K562 (cell line): ENCODE data around the gene DIPK1B. TPM values are rescaled to one million over a fixed set of nuclear protein-coding genes. Genes with fewer than 3 reads are reported as not detected.

Experiments used
- ATAC-seq: fragments of 200-7000 bp; cut with Tn5 transposase; 3 replicates; pipeline ENCODE4 v1.9.1; 2020; ENCODE audit warnings: moderate library complexity
- Bru-seq: library from RNA; stranded (reverse); fragments of 400-500 nt; gene quantifications from one replicate; lab custom pipeline; 2021; lab: Mats Ljungman, UMichigan
- BruChase-seq, 2 experiments: library from RNA; stranded (reverse); fragments of 400-500 nt; gene quantifications; one replicate each; lab custom pipeline; 2021; lab: Mats Ljungman, UMichigan
- BruUV-seq: library from RNA; stranded (reverse); fragments of 400-500 nt; replicated peaks from 2 replicates; lab custom pipeline; 2021; lab: Mats Ljungman, UMichigan
- CTCF ChIA-PET: fragments of 300-600 bp; formaldehyde crosslinking; extraction: SDS; loops from one replicate; lab custom pipeline; 2021; ENCODE audit warnings: low intra/inter-chr PET ratio; lab: Yijun Ruan, JAX
- POLR2A ChIA-PET: fragments of 300-600, 350-650 bp; sonication (Branson Sonifier 250); formaldehyde crosslinking; extraction: SDS; loops from one replicate; lab custom pipeline; 2021; ENCODE audit warnings: antibody characterized with exemption, inconsistent platforms; lab: Yijun Ruan, JAX
- DNase-seq, 4 experiments: peaks; one replicate each; pipeline versions ENCODE4 v3.0.0 to v3.0.0-alpha.2; 2011 to 2018; ENCODE audit warnings: low spot score in 3 of 4, mixed read lengths in 3 of 4; ENCODE audit errors: extremely low read depth in 1 of 4
- FAIRE-seq: peaks from 2 replicates; lab custom pipeline; 2011; peaks lifted over from hg19 to GRCh38; lab: Jason Lieb, UNC
- H2AFZ ChIP-seq: 2 replicates; pipeline ENCODE4 v1.6.0; 2011; ENCODE audit warnings: low read depth, low read length, control low read depth, inconsistent platforms
- H3K27ac ChIP-seq: fragments of 200-600 bp; 3 replicates; pipeline ENCODE4 v1.8.0; 2011; ENCODE audit warnings: low read depth, mild to moderate bottlenecking, control low read depth, inconsistent platforms, low read length, moderate library complexity, mixed read lengths; ENCODE audit errors: extremely low read depth
- H3K27me3 ChIP-seq, 2 experiments: fragments of 300-600 bp in 1 of 2; 2 replicates in 1 of 2; 3 replicates in 1 of 2; pipeline versions ENCODE4 v1.6.0 to v1.8.0; 2011; ENCODE audit warnings: inconsistent platforms in 2 of 2, low read length in 2 of 2, mild to moderate bottlenecking in 1 of 2, mixed read lengths in 1 of 2, moderate library complexity in 1 of 2; ENCODE audit not compliant: control insufficient read depth in 2 of 2, insufficient read depth in 2 of 2
- H3K36me3 ChIP-seq: fragments of 300-600 bp; 3 replicates; pipeline ENCODE4 v1.8.0; 2011; ENCODE audit warnings: mild to moderate bottlenecking, low read length, inconsistent platforms; ENCODE audit not compliant: control insufficient read depth, insufficient read depth
- H3K4me1 ChIP-seq, 2 experiments: fragments of 200-600 bp in 1 of 2; replicated peaks in 1 of 2; 2 replicates in 1 of 2; 3 replicates in 1 of 2; pipeline versions ENCODE4 v1.5.1 to v1.8.0; 2011; ENCODE audit warnings: inconsistent platforms in 2 of 2, low read length in 2 of 2, mild to moderate bottlenecking in 1 of 2, mixed read lengths in 1 of 2, moderate library complexity in 1 of 2; ENCODE audit not compliant: control insufficient read depth in 2 of 2, insufficient read depth in 2 of 2
- H3K4me2 ChIP-seq: 2 replicates; pipeline ENCODE4 v1.6.1; 2011; ENCODE audit warnings: low read length, control low read depth, inconsistent platforms, mixed read lengths; ENCODE audit not compliant: insufficient read depth
- H3K4me3 ChIP-seq: fragments of 200-600 bp; sonication (generic), shearing (Covaris generic); 2 replicates; pipeline ENCODE4 v1.5.1; 2016; ENCODE audit warnings: control low read depth, inconsistent platforms
- H3K79me2 ChIP-seq: fragments of 200-600 bp; 3 replicates; pipeline ENCODE4 v1.8.0; 2011; ENCODE audit warnings: low read length, inconsistent platforms; ENCODE audit not compliant: control insufficient read depth, insufficient read depth
- H3K9ac ChIP-seq, 2 experiments: 2 replicates each; pipeline versions ENCODE4 v1.6.0 to v1.6.1; 2011; ENCODE audit warnings: low read depth in 2 of 2, low read length in 2 of 2, control low read depth in 1 of 2, inconsistent platforms in 1 of 2, mild to moderate bottlenecking in 1 of 2, mixed read lengths in 1 of 2; ENCODE audit not compliant: insufficient read depth in 1 of 2
- H3K9me1 ChIP-seq: one replicate; pipeline ENCODE4 v1.6.0; 2011; ENCODE audit warnings: inconsistent platforms, mild to moderate bottlenecking, low read length, moderate library complexity; ENCODE audit not compliant: control insufficient read depth, insufficient read depth
- H3K9me3 ChIP-seq: replicated peaks from 2 replicates; pipeline ENCODE4 v1.5.1; 2011; ENCODE audit warnings: low read depth, low read length, inconsistent platforms; ENCODE audit not compliant: control insufficient read depth, insufficient read depth
- H4K20me1 ChIP-seq: replicated peaks from 2 replicates; pipeline ENCODE4 v1.6.1; 2011; ENCODE audit warnings: low read length, inconsistent platforms, mixed read lengths; ENCODE audit not compliant: control insufficient read depth, insufficient read depth
- BACH1 ChIP-seq: fragments of 200-800 bp; sonication (Bioruptor generic); IDR thresholded peaks from 2 replicates; pipeline ENCODE4 v1.6.1; 2016; ENCODE audit warnings: missing genetic modification characterization, missing compliant biosample characterization
- DIDO1 ChIP-seq: fragments of 450-650 bp; IDR thresholded peaks from 2 replicates; pipeline ENCODE4 v1.6.1; 2016; ENCODE audit warnings: low read depth, missing biosample characterization, missing genetic modification characterization
- HMGN3 ChIP-seq: IDR thresholded peaks from 2 replicates; pipeline ENCODE4 v1.6.1; 2011; ENCODE audit warnings: borderline replicate concordance, low read depth, mild to moderate bottlenecking, mixed read lengths, low read length; ENCODE audit not compliant: insufficient read length; ENCODE audit errors: extremely low read depth
- HNRNPL ChIP-seq: fragments of 200-400 bp; formaldehyde crosslinking; IDR thresholded peaks from 2 replicates; pipeline ENCODE4 v1.6.1; 2017; ENCODE audit warnings: low read depth, mild to moderate bottlenecking, low read length
- KAT7 ChIP-seq: sonication (generic); formaldehyde crosslinking; IDR thresholded peaks from 2 replicates; pipeline ENCODE4 v1.8.0; 2022; ENCODE audit warnings: missing genetic modification reagents, mild to moderate bottlenecking, borderline replicate concordance
- MAZ ChIP-seq, 2 experiments: fragments of 450-650 bp in 1 of 2; sonication (generic) in 1 of 2; formaldehyde crosslinking; IDR thresholded peaks in 1 of 2; conservative IDR thresholded peaks in 1 of 2; 2 replicates each; pipeline versions ENCODE4 v1.4.0 to v1.5.0; 2020; ENCODE audit warnings: mild to moderate bottlenecking in 1 of 2, missing genetic modification reagents in 1 of 2
- MCM7 ChIP-seq, 2 experiments: fragments of 450-650 bp; IDR thresholded peaks; 2 replicates each; pipeline ENCODE4 v1.6.1; 2016 to 2018
- NCOA2 ChIP-seq, 2 experiments: fragments of 450-650 bp; IDR thresholded peaks; 2 replicates each; pipeline ENCODE4 v1.6.1; 2018; ENCODE audit warnings: mild to moderate bottlenecking in 2 of 2, moderate library complexity in 1 of 2; ENCODE audit not compliant: partially characterized antibody in 2 of 2
- PHB2 ChIP-seq: fragments of 450-650 bp; IDR thresholded peaks from 2 replicates; pipeline ENCODE4 v1.6.1; 2017; ENCODE audit warnings: low read depth
- PRMT5 ChIP-seq: sonication (generic); formaldehyde crosslinking; IDR thresholded peaks from 2 replicates; pipeline ENCODE4 v1.5.0; 2020; ENCODE audit warnings: missing genetic modification reagents
- RBM39 ChIP-seq: fragments of 200-400 bp; formaldehyde crosslinking; optimal IDR thresholded peaks from 2 replicates; pipeline ENCODE3; 2018; ENCODE audit warnings: low read depth, low read length
- RHOXF2B ChIP-seq: fragments of 250-450 bp; sonication (Bioruptor Pico); conservative IDR thresholded peaks from 2 replicates; pipeline ENCODE4 v1.5.1; 2021
- SNIP1 ChIP-seq: fragments of 450-650 bp; IDR thresholded peaks from 2 replicates; pipeline ENCODE4 v1.7.1; 2017; ENCODE audit warnings: low read depth, mild to moderate bottlenecking
- TAF1 ChIP-seq: IDR thresholded peaks from 2 replicates; pipeline ENCODE4 v1.6.1; 2011; ENCODE audit warnings: mild to moderate bottlenecking, low read length, moderate library complexity; ENCODE audit not compliant: insufficient read depth, control insufficient read depth, severe bottlenecking; ENCODE audit errors: extremely low read depth
- TGIF2 ChIP-seq: sonication (generic); formaldehyde crosslinking; IDR thresholded peaks from 2 replicates; pipeline ENCODE4 v1.8.1; 2022; ENCODE audit warnings: mild to moderate bottlenecking, missing genetic modification reagents, moderate library complexity
- ZNF134 ChIP-seq: fragments of 250-450 bp; sonication (Bioruptor Pico); conservative IDR thresholded peaks from 2 replicates; pipeline ENCODE4 v1.4.0; 2020
- ZNF57 ChIP-seq: fragments of 450-650 bp; formaldehyde crosslinking; IDR thresholded peaks from 2 replicates; pipeline ENCODE4 v1.4.0; 2020; ENCODE audit warnings: mild to moderate bottlenecking, moderate library complexity
- WGBS: fragments of 100-300 bp; shearing (Covaris generic); methylation state at CpG from one replicate; pipeline ENCODE4 v1.1.6; 2016; ENCODE audit warnings: low coverage, mixed read lengths; ENCODE audit not compliant: insufficient coverage; ENCODE audit errors: missing lambda C conversion rate; 5-methylcytosine and 5-hydroxymethylcytosine counted together
- in situ Hi-C: fragments of 300-500 bp; cut with MboI; formaldehyde crosslinking; loops from 4 replicates; pipeline ENCODE4 v1.15.0; 2018; ENCODE audit warnings: inconsistent platforms, mixed read lengths
- intact Hi-C: fragments of 100-400 bp; cut with micrococcal nuclease; formaldehyde crosslinking; loops from 2 replicates; pipeline ENCODE4 v1.14.2; 2022
- long read RNA-seq, 3 experiments: library from polyadenylated mRNA in 2 of 3; library from RNA in 1 of 3; unstranded in 2 of 3; stranded (forward) in 1 of 3; transcript quantifications; one replicate each; pipeline ENCODE4 v2.0.0, GENCODE V29; 2019 to 2022
- polyA minus RNA-seq, 3 experiments: library from RNA; depleted of rRNA, polyadenylated mRNA; stranded (reverse); fragments of >200 nt; gene quantifications; 2 replicates each; pipeline ENCODE4 v1.2.3, GENCODE V29; 2011
- polyA plus RNA-seq, 8 experiments: library from polyadenylated mRNA; depleted of rRNA in 4 of 8; stranded (reverse) in 5 of 8; unstranded in 3 of 8; fragments of >200 nt; fragmentation: Nextera tagmentation in 2 of 8; fragmentation: Illumina TruSeq in 1 of 8; extraction: Ambion mirVana in 2 of 8; extraction: Trizol in 1 of 8; gene quantifications; 2 replicates each; pipeline versions ENCODE4 v1.2.1 to v1.2.3, GENCODE V29; 2011 to 2014; ENCODE audit warnings: inconsistent platforms in 1 of 8, missing spikeins in 1 of 8
- total RNA-seq, 7 experiments: library from RNA; depleted of rRNA in 6 of 7; stranded (reverse); fragments of >200 nt in 6 of 7; fragmentation: Illumina TruSeq in 2 of 7; extraction: Trizol in 2 of 7; gene quantifications; 2 replicates each; pipeline versions ENCODE4 v1.2.1 to v1.2.3, GENCODE V29; 2011 to 2021; ENCODE audit warnings: low replicate concordance in 1 of 7

Gene DIPK1B
- total RNA-seq (2011; cell fraction: chromatin; rRNA removed; ENCODE audit: low replicate concordance) = 11.8 and 45.1 TPM in 2 replicates
- 39.9 and 47.9 TPM in 2 replicates for total RNA-seq (2011; cell fraction: nucleolus; rRNA removed)
- 25.8 and 26.4 TPM in 2 replicates for total RNA-seq (2011; cell fraction: nucleoplasm; rRNA removed)
- 22.3 and 25.2 TPM in 2 replicates for total RNA-seq (2014; rRNA removed)
- 2.8 TPM in 2 replicates for total RNA-seq (2014; rRNA removed; fragmentation: Illumina TruSeq; extraction: Trizol)
- total RNA-seq (2015; rRNA removed; fragmentation: Illumina TruSeq; extraction: Trizol) = 5.9 and 7.4 TPM in 2 replicates
- total RNA-seq (2021) = 20.4 TPM in 2 replicates
- polyA plus RNA-seq (2011; rRNA removed) = 11.4 and 20.2 TPM in 2 replicates
- polyA plus RNA-seq (2011; cell fraction: cytosol; rRNA removed) = 26.7 and 64.0 TPM in 2 replicates
- polyA plus RNA-seq (2011; cell fraction: nucleus; rRNA removed) = 41.8 and 57.7 TPM in 2 replicates
- 9.0 and 14.4 TPM in 2 replicates for polyA plus RNA-seq (2012)
- 4.2 and 6.8 TPM in 2 replicates for polyA plus RNA-seq (2014; fragmentation: Illumina TruSeq; extraction: Trizol)
- polyA plus RNA-seq (2014; fragmentation: Nextera tagmentation; extraction: Ambion mirVana) = under 1 TPM; 0.08 to 0.21 TPM
- 20.5 and 21.2 TPM in 2 replicates for polyA plus RNA-seq (2014; rRNA removed)
- 3.7 and 4.5 TPM in 2 replicates for polyA minus RNA-seq (2011; rRNA and poly(A)+ RNA removed)
- 13.1 and 14.0 TPM in 2 replicates for polyA minus RNA-seq (2011; cell fraction: cytosol; rRNA and poly(A)+ RNA removed)
- polyA minus RNA-seq (2011; cell fraction: nucleus; rRNA and poly(A)+ RNA removed) = 9.0 and 9.8 TPM in 2 replicates
- Bru-seq, nascent RNA = percentile 61 among the genes with signal in this experiment
- BruChase-seq, experiment 1, labeled RNA remaining after a 2-hour chase = percentile 51 among the genes with signal in this experiment
- percentile 54 among the genes with signal in this experiment for BruChase-seq, experiment 2, labeled RNA remaining after a 6-hour chase
- long read RNA-seq, experiment 1, transcript FAM69B-202 (5 exons, 1,668 nt) = major isoform, 42 of 78 reads
- long read RNA-seq, experiment 1, partial matches to known transcripts = 16 of 78 reads
- long read RNA-seq, experiment 1, other reads (novel, unspliced or antisense) = 17 of 78 reads
- long read RNA-seq, experiment 2, transcript FAM69B-202 (5 exons, 1,668 nt) = major isoform, 15 of 26 reads
- long read RNA-seq, experiment 2, partial matches to known transcripts = 4 of 26 reads
- long read RNA-seq, experiment 2, other reads (novel, unspliced or antisense) = 6 of 26 reads
- long read RNA-seq, experiment 3, partial matches to known transcripts = 0 of 1 reads
- long read RNA-seq, experiment 3, other reads (novel, unspliced or antisense) = 0 of 1 reads

DNA sequence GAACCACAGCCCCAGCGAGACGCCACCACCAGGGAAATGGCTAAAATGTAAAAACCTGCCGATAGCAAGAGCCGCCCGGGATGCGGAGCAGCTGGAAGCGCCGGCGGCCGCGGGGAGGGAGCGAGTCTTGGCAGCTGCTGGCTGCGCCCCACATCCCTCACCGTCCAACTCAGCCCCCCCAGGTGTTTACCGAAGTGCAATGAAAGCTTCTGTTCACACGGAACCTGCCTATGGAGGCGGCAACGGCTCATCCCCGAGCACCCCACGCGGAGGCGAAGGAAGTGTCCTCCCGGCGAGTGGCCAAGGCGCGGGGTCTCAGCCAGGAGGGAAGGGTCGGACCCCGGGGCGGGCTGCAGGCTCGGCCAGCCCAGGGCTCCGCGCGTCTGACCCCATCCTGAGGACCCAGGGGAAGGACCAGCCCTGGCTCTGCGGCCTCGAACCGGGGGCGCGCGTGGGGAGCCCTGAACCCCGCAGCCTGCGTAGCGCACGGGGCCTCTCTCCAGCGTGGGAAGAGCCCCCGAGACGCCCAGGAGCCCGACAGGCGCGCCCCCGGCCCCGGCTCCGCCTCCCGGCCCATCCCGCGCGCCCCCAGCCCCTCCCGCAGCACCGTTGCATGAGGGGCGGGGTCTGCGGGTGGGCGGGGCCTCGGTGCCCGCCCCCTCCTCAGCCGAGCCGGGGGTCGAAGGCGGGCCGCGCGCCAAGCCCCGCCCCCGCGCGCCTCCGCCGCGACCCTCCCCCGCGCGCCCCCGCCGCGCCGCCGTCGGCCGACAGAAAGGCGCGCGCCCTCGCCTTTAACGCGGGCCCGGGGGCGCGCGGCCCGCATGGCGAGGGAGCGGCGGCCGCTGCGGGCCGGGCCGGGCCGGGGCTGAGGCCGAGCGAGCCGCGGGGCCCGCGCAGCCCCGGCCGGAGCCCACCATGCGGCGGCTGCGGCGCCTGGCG is at the start of gene DIPK1B:
DIPK1B (plus strand) TSS at position 822 of the 939 bp plus-strand sequence; CDS start at position 916, 94 bp downstream.
- FAIRE-seq (peak; percentile 58), ATAC-seq (peak; percentile 68), DNase-seq (peak; percentile 65 to 96 (median 93))
- in situ Hi-C loops = no loop called here
- Histone ChIP-seq H3K4me2 (peak within 1 kb of the TSS; percentile 75), H3K9me3 (no peaks in the 10 kb centered on the region), H3K36me3 (peaks cover 4% of the 10 kb centered on the region; the same call in 1 of the 3 replicates), H4K20me1 (no peaks in the 10 kb centered on the region), H2AFZ (peak within 1 kb of the TSS; percentile 85), H3K27me3 (no peaks in the 10 kb centered on the region), H3K4me3 (peak within 1 kb of the TSS; percentile 63), H3K79me2 (peaks cover 12% of the 10 kb centered on the region), H3K9me1 (no peaks in the 10 kb centered on the region), H3K4me1 (peaks cover 15 to 65% of the 10 kb centered on the region in 2 experiments), H3K9ac (peak within 1 kb of the TSS; percentile 63 to 94; a peak in 3 of 4 replicates), H3K27ac (peak within 1 kb of the TSS; percentile 62; the same call in 2 of the 3 replicates)
- intact Hi-C loops = no loop called here
- ChIA-PET CTCF (interaction anchor here (0.6 kb wide), 1 partner anchor 233 kb away, joined by 4 read pairs; the partner anchor contains the start of gene C8G), POLR2A (interaction anchor here (0.7 to 3.2 kb wide), 5 partner anchors 9 to 40 kb away, joined by 3 to 44 read pairs (median 4); no protein-coding TSS in a partner anchor)
- WGBS = 3% methylated on average over 26 of the region's 119 CpGs
- no TSS peak for BruUV-seq
- TF ChIP-seq ZNF134 (CRISPR knock-in tag) (no peak), BACH1 (tag) (no peak), PHB2 (no peak), RBM39 (no peak), RHOXF2B (no peak), DIDO1 (tag) (no peak), KAT7 (CRISPR knock-in tag) (peak; percentile 45; the same call in 1 of the 2 replicates), SNIP1 (no peak), HMGN3 (peak; percentile 55), ZNF57 (no peak), PRMT5 (CRISPR knock-in tag) (no peak), MCM7 (IDR thresholded peaks at IDR 0.05) (no peak), NCOA2 (IDR thresholded peaks at IDR 0.05; ENCODE audit: partially characterized antibody in 2 of 2) (no peak), MAZ (CRISPR knock-in tag; conservative IDR thresholded peaks at IDR 0.05 in 1 of 2, IDR thresholded peaks at IDR 0.05 in 1 of 2) (0 out of 4 replicates have a peak, but pooled peaks have one; percentile 35 to 46), TAF1 (peak; percentile 16), TGIF2 (no peak), HNRNPL (no peak)
